A549 (cell line): ENCODE measurements around the gene RFT1. TPM values are rescaled to one million over a fixed set of nuclear protein-coding genes. Genes with fewer than 3 reads are reported as not detected.

ENCODE experiments used
- ATAC-seq, 2 experiments: fragments of 200-7000 bp in 1 of 2; fragments of >200 bp in 1 of 2; cut with Nextera tagmentation in 1 of 2; cut with Tn5 transposase in 1 of 2; 3 replicates each; pipeline versions ENCODE4 v1.8.0 to v1.9.1; 2018 to 2020; ENCODE audit warnings: mild to moderate bottlenecking in 1 of 2, moderate library complexity in 1 of 2
- CTCF ChIA-PET: fragments of 300-600 bp; sonication (Branson Sonifier 250); formaldehyde crosslinking; extraction: SDS; loops from one replicate; lab custom pipeline; 2021; ENCODE audit warnings: antibody characterized with exemption, inconsistent platforms; lab: Yijun Ruan, JAX
- POLR2A ChIA-PET: fragments of 350-600 bp; formaldehyde crosslinking; extraction: SDS; loops from one replicate; lab custom pipeline; 2021; ENCODE audit warnings: antibody characterized with exemption, inconsistent platforms; lab: Yijun Ruan, JAX
- DNase-seq, 2 experiments: peaks; one replicate each; pipeline versions ENCODE4 v3.0.0 to v3.0.0-alpha.2; 2011 to 2016; ENCODE audit warnings: low read depth in 1 of 2, low spot score in 1 of 2
- FAIRE-seq: peaks from 2 replicates; lab custom pipeline; 2011; peaks lifted over from hg19 to GRCh38; lab: Jason Lieb, UNC
- H3K27ac ChIP-seq, 2 experiments: fragments of >200 bp; sonication (Bioruptor Twin); formaldehyde crosslinking; 3 replicates each; pipeline ENCODE4 v1.5.1; 2016 to 2017
- H3K4me1 ChIP-seq: fragments of >200 bp; sonication (Bioruptor Twin); formaldehyde crosslinking; 3 replicates; pipeline ENCODE4 v1.6.1; 2016
- H3K4me2 ChIP-seq: fragments of >200 bp; sonication (Bioruptor Twin); formaldehyde crosslinking; 3 replicates; pipeline ENCODE4 v1.6.1; 2016
- H3K4me3 ChIP-seq: fragments of >200 bp; sonication (Bioruptor Twin); formaldehyde crosslinking; 3 replicates; pipeline ENCODE4 v1.5.1; 2016
- H3K9me3 ChIP-seq: fragments of >200 bp; sonication (Bioruptor Twin); formaldehyde crosslinking; 3 replicates; pipeline ENCODE4 v1.6.1; 2016
- BHLHE40 ChIP-seq: IDR thresholded peaks from 2 replicates; pipeline ENCODE4 v1.6.1; 2012; ENCODE audit warnings: low read depth, low read length, inconsistent platforms
- CBX2 ChIP-seq: fragments of 200-600 bp; sonication (generic); IDR thresholded peaks from 2 replicates; pipeline ENCODE4 v1.6.1; 2016; ENCODE audit warnings: low read depth, mild to moderate bottlenecking, borderline replicate concordance
- CHD4 ChIP-seq: fragments of 200-600 bp; sonication (generic); IDR thresholded peaks from 2 replicates; pipeline ENCODE4 v1.6.1; 2016; ENCODE audit warnings: antibody characterized with exemption, mild to moderate bottlenecking, borderline replicate concordance
- CTCF ChIP-seq: fragments of >200 bp; sonication (Bioruptor Twin); formaldehyde crosslinking; IDR thresholded peaks from 3 replicates; pipeline ENCODE4 v1.5.1; 2016
- E2F6 ChIP-seq: IDR thresholded peaks from 2 replicates; pipeline ENCODE4 v1.6.1; 2012; ENCODE audit warnings: low read depth, borderline replicate concordance
- EHMT2 ChIP-seq: fragments of 200-600 bp; sonication (generic); IDR thresholded peaks from 2 replicates; pipeline ENCODE4 v1.6.1; 2016; ENCODE audit warnings: antibody characterized with exemption, low read depth, mild to moderate bottlenecking, moderate library complexity
- ESRRA ChIP-seq: fragments of 150-350 bp; IDR thresholded peaks from 2 replicates; pipeline ENCODE4 v1.6.1; 2014; ENCODE audit warnings: mild to moderate bottlenecking, low read length, borderline replicate concordance
- GATA3 ChIP-seq: IDR thresholded peaks from 2 replicates; pipeline ENCODE4 v1.6.1; 2012; ENCODE audit warnings: borderline replicate concordance
- HDAC2 ChIP-seq: fragments of 200-600 bp; sonication (generic); IDR thresholded peaks from 2 replicates; pipeline ENCODE4 v1.6.1; 2016
- HOXB5 ChIP-seq: fragments of 250-450 bp; sonication (Bioruptor Pico); IDR thresholded peaks from 2 replicates; pipeline ENCODE4 v1.5.0; 2020; ENCODE audit warnings: mild to moderate bottlenecking, moderate library complexity
- KDM5A ChIP-seq: fragments of 200-600 bp; sonication (generic); IDR thresholded peaks from 2 replicates; pipeline ENCODE4 v1.6.1; 2016; ENCODE audit warnings: antibody characterized with exemption, mild to moderate bottlenecking
- NFE2L2 ChIP-seq: fragments of 150-350 bp; conservative IDR thresholded peaks from 2 replicates; pipeline ENCODE4 v1.6.1; 2014; ENCODE audit warnings: low read length
- NPAS2 ChIP-seq: fragments of 250-450 bp; sonication (Bioruptor Pico); IDR thresholded peaks from 2 replicates; pipeline ENCODE4 v1.8.0; 2022; ENCODE audit warnings: mild to moderate bottlenecking, moderate library complexity, borderline replicate concordance
- PHF8 ChIP-seq: fragments of 200-600 bp; sonication (generic); IDR thresholded peaks from 2 replicates; pipeline ENCODE4 v1.6.1; 2016; ENCODE audit warnings: low read depth, mild to moderate bottlenecking, antibody characterized with exemption, moderate library complexity, borderline replicate concordance
- POLR2AphosphoS2 ChIP-seq: conservative IDR thresholded peaks from 2 replicates; pipeline ENCODE4 v1.6.1; 2012; ENCODE audit warnings: low read length, improper control_type of control experiment, inconsistent platforms
- RAD21 ChIP-seq, 2 experiments: fragments of >200 bp in 1 of 2; sonication (Bioruptor Twin) in 1 of 2; formaldehyde crosslinking in 1 of 2; IDR thresholded peaks in 1 of 2; conservative IDR thresholded peaks in 1 of 2; 2 replicates in 1 of 2; 3 replicates in 1 of 2; pipeline ENCODE4 v1.6.1; 2012 to 2018; ENCODE audit warnings: inconsistent platforms in 1 of 2
- RFX5 ChIP-seq: fragments of 450-650 bp; IDR thresholded peaks from 2 replicates; pipeline ENCODE4 v1.7.1; 2014; ENCODE audit warnings: antibody characterized with exemption, mild to moderate bottlenecking, moderate library complexity
- TFCP2L1 ChIP-seq: fragments of 250-450 bp; sonication (Bioruptor Pico); IDR thresholded peaks from 2 replicates; pipeline ENCODE4 v1.5.0; 2021; ENCODE audit warnings: mild to moderate bottlenecking
- TP53 ChIP-seq: fragments of 250-450 bp; sonication (Bioruptor Pico); IDR thresholded peaks from 2 replicates; pipeline ENCODE4 v1.5.0; 2021; ENCODE audit warnings: mild to moderate bottlenecking, moderate library complexity
- USF2 ChIP-seq: fragments of 450-650 bp; IDR thresholded peaks from 2 replicates; pipeline ENCODE4 v1.6.1; 2014; ENCODE audit warnings: antibody characterized with exemption
- ZC3H11A ChIP-seq: fragments of 450-650 bp; IDR thresholded peaks from 2 replicates; pipeline ENCODE4 v1.6.1; 2014; ENCODE audit warnings: antibody characterized with exemption, mild to moderate bottlenecking
- ZFP36 ChIP-seq: fragments of 450-650 bp; IDR thresholded peaks from 2 replicates; pipeline ENCODE4 v1.6.1; 2014; ENCODE audit warnings: borderline replicate concordance; ENCODE audit not compliant: partially characterized antibody
- ZSCAN20 ChIP-seq: fragments of 250-450 bp; sonication (Bioruptor Pico); IDR thresholded peaks from 2 replicates; pipeline ENCODE4 v1.8.0; 2022; ENCODE audit warnings: mild to moderate bottlenecking, moderate library complexity
- WGBS: methylation state at CpG from one replicate; pipeline ENCODE4 v1.1.6; 2017; ENCODE audit errors: missing lambda C conversion rate; 5-methylcytosine and 5-hydroxymethylcytosine counted together
- polyA plus RNA-seq, 4 experiments: library from polyadenylated mRNA; depleted of rRNA in 3 of 4; stranded (reverse); fragments of >200 nt; fragmentation: RNase III in 1 of 4; extraction: RNeasy Plus Mini Kit Qiagen cat#74134 plus additional on column Dnase treatment in 1 of 4; gene quantifications; 2 replicates in 3 of 4; 3 replicates in 1 of 4; pipeline ENCODE4 v1.2.3, GENCODE V29; 2011 to 2017

Gene RFT1
- polyA plus RNA-seq, 2 of the 4 experiments (the other 2 are of a cell fraction): 15.6 to 33.6 TPM

- POLR2A ChIA-PET: no interaction called here
- CTCF ChIA-PET: interaction anchor here (0.6 to 10.0 kb wide), 22 partner anchors 9 to 301 kb away, joined by 3 to 106 read pairs (median 5); partner anchors contain the start of genes PRKCD and RFT1
- Histone ChIP-seq H3K4me3 (no peak overlapping the region), H3K4me2 (no peak overlapping the region), H3K27ac (no peak overlapping the region), H3K9me3 (no peaks in the 10 kb centered on the region), H3K4me1 (peaks cover 5% of the 10 kb centered on the region; the same call in 2 of the 3 replicates)
- WGBS: 95% methylated on average over 1 of the region's 1 CpG
- ATAC-seq: peak in 1 of 2 experiments; percentile 52; a peak in 3 of 6 replicates
- TF ChIP-seq E2F6: no peak
- FAIRE-seq: no peak
- DNase-seq: no peak
Measured at GRCh38 chr3:53113293-53114010, 16.8 kb downstream of the RFT1 start.

- Histone ChIP-seq H3K4me1 (peaks cover 5% of the 10 kb centered on the region; the same call in 2 of the 3 replicates), H3K27ac (no peak overlapping the region)
- POLR2A ChIA-PET: no interaction called here
- TF ChIP-seq CBX2: no peak
- TF ChIP-seq BHLHE40: no peak
- no peak for TF ChIP-seq NPAS2
- no peak for TF ChIP-seq USF2
- TF ChIP-seq ZC3H11A: no peak
- TF ChIP-seq EHMT2: no peak
- TF ChIP-seq TP53: no peak
- no peak for TF ChIP-seq POLR2AphosphoS2
- TF ChIP-seq NFE2L2: no peak
- no peak for TF ChIP-seq HDAC2
- TF ChIP-seq E2F6: no peak
- TF ChIP-seq ESRRA: no peak
- TF ChIP-seq CHD4: no peak
- no peak for TF ChIP-seq GATA3
- no peak for TF ChIP-seq HOXB5 (CRISPR knock-in tag)
- no peak for TF ChIP-seq ZFP36
- no peak for TF ChIP-seq ZSCAN20 (CRISPR knock-in tag)
- no peak for TF ChIP-seq TFCP2L1
- TF ChIP-seq, all 56 proteins: peak for 0
- no peak overlapping the region for H3K4me2 ChIP-seq
- H3K9me3 ChIP-seq: no peaks in the 10 kb centered on the region
- FAIRE-seq (no peak), DNase-seq (no peak), ATAC-seq (no peak)
- WGBS: 76% methylated on average over 3 of the region's 3 CpGs
- CTCF ChIA-PET: interaction anchor here (0.7 to 3.3 kb wide), 6 partner anchors 9 to 161 kb away, joined by 3 to 21 read pairs (median 6); no protein-coding TSS in a partner anchor
- H3K4me3 ChIP-seq: no peak overlapping the region
Measured at GRCh38 chr3:53111822-53112221, 18.4 kb downstream of the RFT1 start.

- Histone ChIP-seq H3K4me2 (no peak overlapping the region), H3K27ac (no peak overlapping the region), H3K4me3 (no peak overlapping the region), H3K9me3 (no peaks in the 10 kb centered on the region), H3K4me1 (peaks cover 5% of the 10 kb centered on the region; the same call in 2 of the 3 replicates)
- FAIRE-seq: no peak
- ChIA-PET CTCF (interaction anchor here (1.1 to 2.2 kb wide), 6 partner anchors 8 to 86 kb away, joined by 3 to 15 read pairs (median 4); no protein-coding TSS in a partner anchor), POLR2A (no interaction called here)
- peak; percentile 54 to 87; a peak in 4 of 6 replicates for ATAC-seq
- no peak for TF ChIP-seq PHF8
- no peak for TF ChIP-seq ZC3H11A
- TF ChIP-seq KDM5A: no peak
- peak; percentile 29; the same call in 2 of the 3 replicates for TF ChIP-seq CTCF
- TF ChIP-seq RAD21 (conservative IDR thresholded peaks at IDR 0.05 in 1 of 2, IDR thresholded peaks at IDR 0.05 in 1 of 2): peak in 1 of 2 experiments; percentile 36; a peak in 2 of 5 replicates
- TF ChIP-seq RFX5: no peak
- peak; percentile 41 to 63 for DNase-seq
- WGBS: 65% methylated on average over 12 of the region's 12 CpGs
Measured at GRCh38 chr3:53109891-53110771, 20.1 kb downstream of the RFT1 start.
